Measurements from ENCODE around the gene ARHGAP31. TPM values are rescaled to one million over a fixed set of nuclear protein-coding genes. Genes with fewer than 3 reads are reported as not detected.

Gene ARHGAP31
- total RNA-seq, 2 donors from 2014 or later: 6.5 to 8.9 TPM

GRCh38 chr3:119292666-119293065 lies 1.5 kb upstream of the ARHGAP31 start:
- no peak for TF ChIP-seq CTCF (IDR thresholded peaks at IDR 0.05)
- DNase-seq: no peak
- Histone ChIP-seq H3K9ac (ENCODE audit: low read depth in 2 of 2, low read length in 2 of 2) (no peak overlapping the region), H3K27me3 (no peaks in the 10 kb centered on the region), H3K36me3 (no peaks in the 10 kb centered on the region), H3K4me3 (no peak overlapping the region), H3K4me1 (no peaks in the 10 kb centered on the region), H3K27ac (no peak overlapping the region), H3K9me3 (no peaks in the 10 kb centered on the region)
- intact Hi-C loops (cut with DNase I): no loop called here

- Histone ChIP-seq H3K27ac (peak overlapping the region; percentile 89), H3K4me3 (peak overlapping the region; percentile 68), H3K9ac (ENCODE audit: low read depth in 2 of 2, low read length in 2 of 2) (peak overlapping the region in 1 of 2 donors; percentile 74), H3K36me3 (no peaks in the 10 kb centered on the region), H3K27me3 (no peaks in the 10 kb centered on the region), H3K4me1 (no peaks in the 10 kb centered on the region), H3K9me3 (no peaks in the 10 kb centered on the region)
- intact Hi-C loops (cut with DNase I): no loop called here
- no peak for TF ChIP-seq CTCF (IDR thresholded peaks at IDR 0.05)
- DNase-seq: no peak
Observed at GRCh38 chr3:119293105-119293870, 895 bp upstream of the ARHGAP31 start.

- peak overlapping the region; percentile 68 for H3K4me3 ChIP-seq
- no peak for TF ChIP-seq CTCF (IDR thresholded peaks at IDR 0.05)
- H3K27ac ChIP-seq: peak overlapping the region; percentile 89
- peak; percentile 53 for DNase-seq
- no peaks in the 10 kb centered on the region for H3K9me3 ChIP-seq
- H3K4me1 ChIP-seq: no peaks in the 10 kb centered on the region
- no peaks in the 10 kb centered on the region for H3K27me3 ChIP-seq
- peak overlapping the region; percentile 74 to 92 for H3K9ac ChIP-seq (ENCODE audit: low read depth in 2 of 2, low read length in 2 of 2)
- no peaks in the 10 kb centered on the region for H3K36me3 ChIP-seq
- intact Hi-C loops (cut with DNase I): no loop called here
Observed at GRCh38 chr3:119294696-119295671, 801 bp downstream of the ARHGAP31 start.

- peak overlapping the region; percentile 42 to 53 for H3K9ac ChIP-seq (ENCODE audit: low read depth in 2 of 2, low read length in 2 of 2)
- TF ChIP-seq CTCF (IDR thresholded peaks at IDR 0.05): no peak
- H3K27me3 ChIP-seq: no peaks in the 10 kb centered on the region
- H3K36me3 ChIP-seq: no peaks in the 10 kb centered on the region
- intact Hi-C loops (cut with DNase I): no loop called here
- no peak overlapping the region for H3K4me3 ChIP-seq
- H3K4me1 ChIP-seq: no peaks in the 10 kb centered on the region
- DNase-seq: no peak
- no peaks in the 10 kb centered on the region for H3K9me3 ChIP-seq
- no peak overlapping the region for H3K27ac ChIP-seq
Observed at GRCh38 chr3:119295816-119296726, 1.9 kb downstream of the ARHGAP31 start.

GRCh38 chr3:119296727-119297122 lies 2.5 kb downstream of the ARHGAP31 start:
- TF ChIP-seq CTCF (IDR thresholded peaks at IDR 0.05): no peak
- no peaks in the 10 kb centered on the region for H3K4me1 ChIP-seq
- H3K9me3 ChIP-seq: no peaks in the 10 kb centered on the region
- H3K4me3 ChIP-seq: no peak overlapping the region
- peak overlapping the region in 1 of 2 donors; percentile 53 for H3K9ac ChIP-seq (ENCODE audit: low read depth in 2 of 2, low read length in 2 of 2)
- H3K27me3 ChIP-seq: no peaks in the 10 kb centered on the region
- H3K36me3 ChIP-seq: no peaks in the 10 kb centered on the region
- H3K27ac ChIP-seq: no peak overlapping the region
- intact Hi-C loops (cut with DNase I): no loop called here
- no peak for DNase-seq

All from colonic mucosa (tissue), 4 donors.